HL-60/S4 treated with retinoic acid at 250 ng/mL for 4 days and 3 days (cell line): ENCODE results near the gene ATPAF2.

Experiments
- in situ Hi-C: fragments of 300-500 bp; cut with MboI; formaldehyde crosslinking; loops from 2 replicates; pipeline ENCODE4 v1.7.0; 2022; ENCODE audit warnings: low sequenced_read_pairs

ATPAF2 gene

GRCh38 chr17:18038861-18039534 lies at the start of gene ATPAF2, which contains the start of gene GID4:
TSS of gene ATPAF2 (minus strand) at chr17:18039168. CDS start at chr17:18039013, 155 bp downstream.
TSS of gene GID4 (plus strand) at chr17:18039408. CDS start at chr17:18039465, 57 bp downstream.
- in situ Hi-C loops, result loop anchor here (25.0 kb wide), 1 partner anchor 677 kb away; no protein-coding TSS in a partner anchor

DNA sequence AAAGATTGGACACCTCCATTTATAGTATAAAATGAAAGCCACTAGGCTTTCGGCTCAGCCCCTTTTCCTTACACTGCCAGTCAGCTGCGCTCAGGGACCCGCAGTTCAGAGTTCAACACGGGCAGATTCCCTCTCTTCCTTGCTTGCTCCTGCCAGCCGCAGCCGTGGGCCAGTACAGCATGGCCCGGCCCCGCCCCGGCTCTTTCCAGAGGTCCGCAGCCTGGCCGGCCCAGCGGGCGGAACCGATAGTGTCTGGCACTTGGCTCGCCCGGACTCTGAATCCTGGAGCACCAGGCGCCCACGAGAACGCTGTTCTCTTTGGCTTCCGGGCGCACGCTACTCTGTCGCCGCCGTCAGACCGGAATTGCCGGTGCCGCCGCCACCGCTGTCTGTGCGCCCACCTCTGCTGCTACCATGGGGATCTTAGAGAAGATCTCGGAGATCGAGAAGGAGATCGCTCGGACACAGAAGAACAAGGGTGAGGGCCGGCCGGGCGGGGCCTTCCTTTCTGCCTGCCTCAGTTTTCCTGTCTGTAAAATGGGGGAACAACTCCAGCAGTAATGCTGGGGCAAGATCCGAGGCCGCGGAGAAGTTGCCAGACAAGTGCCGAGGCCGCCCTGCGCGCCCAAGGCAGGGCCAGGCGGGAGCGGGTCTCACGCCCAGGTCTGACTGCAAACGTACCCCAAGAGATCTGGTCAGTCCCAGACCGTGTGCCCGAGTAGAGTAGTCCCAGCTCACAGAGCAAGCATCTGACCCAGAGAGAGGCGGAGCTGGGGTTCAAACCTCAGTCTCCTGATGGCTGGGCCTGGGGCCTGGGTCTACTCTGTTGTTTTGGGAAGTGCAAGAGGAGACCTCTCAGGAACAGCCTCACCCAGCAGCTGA lies 48.9 kb upstream of the ATPAF2 start, which contains the start of gene DRG2:
DRG2 (plus strand) TSS at position 339 of the 882 bp plus-strand sequence; CDS start at position 415, 76 bp downstream.
- in situ Hi-C loops, result no loop called here

- in situ Hi-C loops, result no loop called here
Measured at GRCh38 chr17:18084256-18084655, 45.3 kb upstream of the ATPAF2 start.

GRCh38 chr17:18079543-18079942 lies 40.6 kb upstream of the ATPAF2 start:
- in situ Hi-C loops, result no loop called here

DNA sequence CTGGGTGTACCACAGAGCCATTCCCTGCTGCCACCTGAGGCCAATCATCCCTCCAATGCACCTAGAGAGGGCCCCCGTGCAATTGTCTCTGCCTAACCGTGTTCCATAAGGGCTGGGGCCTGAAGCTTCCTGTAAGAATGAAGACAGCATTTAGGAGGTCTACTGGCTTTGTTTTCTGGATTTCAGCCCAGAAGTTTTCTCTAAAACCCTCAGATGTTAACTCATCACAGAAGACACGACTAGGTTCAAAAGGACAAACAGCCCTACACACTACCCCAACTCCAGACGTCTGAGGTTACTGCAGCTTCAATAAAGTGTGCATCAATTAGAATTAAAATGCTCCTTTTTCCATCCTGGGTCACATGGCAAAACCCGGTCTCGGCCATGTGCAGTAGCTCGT lies 38.0 kb upstream of the ATPAF2 start:
- in situ Hi-C loops, result no loop called here

GRCh38 chr17:18074566-18075272 lies 35.8 kb upstream of the ATPAF2 start:
- in situ Hi-C loops, result no loop called here

- in situ Hi-C loops, result no loop called here
Measured at GRCh38 chr17:18071751-18072150, 32.8 kb upstream of the ATPAF2 start.

- in situ Hi-C loops, result no loop called here
Measured at GRCh38 chr17:18070861-18071340, 31.9 kb upstream of the ATPAF2 start.

DNA sequence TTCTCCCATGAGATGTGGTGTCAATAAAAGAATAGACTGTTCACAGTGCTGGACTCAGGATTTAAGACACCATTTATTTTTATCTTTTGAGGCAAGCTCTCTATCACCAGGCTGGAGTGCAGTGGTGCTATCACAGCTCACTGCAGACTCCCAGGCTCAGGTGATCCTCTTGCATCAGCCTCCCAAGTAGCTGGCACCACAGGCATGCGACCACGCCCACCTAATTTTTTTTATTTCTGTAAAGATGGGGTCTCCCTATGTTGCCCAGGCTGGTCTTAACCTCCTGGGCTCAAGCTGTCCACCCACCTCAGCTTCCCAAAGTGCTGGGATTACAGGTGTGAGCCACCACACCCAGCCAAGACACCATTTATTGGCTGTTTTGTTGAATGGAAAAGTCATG lies 30.1 kb upstream of the ATPAF2 start:
- in situ Hi-C loops, result no loop called here

DNA sequence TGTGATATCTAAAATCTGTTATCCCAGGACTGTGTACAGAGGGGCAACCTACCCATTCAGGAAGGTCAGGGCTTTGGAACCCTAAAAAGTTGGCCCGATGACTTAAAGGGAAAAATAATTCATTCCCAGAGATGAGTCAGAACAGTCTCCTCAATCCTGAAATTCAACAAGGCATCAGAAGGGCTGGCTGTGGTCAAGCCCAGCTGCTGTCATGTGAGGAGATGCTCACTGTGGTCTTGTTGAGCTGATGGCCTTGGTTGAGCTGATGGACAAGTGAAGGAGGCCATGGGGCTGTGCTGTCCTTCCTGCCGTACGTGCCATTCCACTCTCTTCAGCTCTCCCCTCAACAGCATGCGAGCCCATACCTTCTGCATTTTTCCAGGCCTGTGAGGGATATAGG lies 27.9 kb upstream of the ATPAF2 start:
- in situ Hi-C loops, result no loop called here

- in situ Hi-C loops, result no loop called here
Measured at GRCh38 chr17:18065546-18065945, 26.6 kb upstream of the ATPAF2 start.

DNA sequence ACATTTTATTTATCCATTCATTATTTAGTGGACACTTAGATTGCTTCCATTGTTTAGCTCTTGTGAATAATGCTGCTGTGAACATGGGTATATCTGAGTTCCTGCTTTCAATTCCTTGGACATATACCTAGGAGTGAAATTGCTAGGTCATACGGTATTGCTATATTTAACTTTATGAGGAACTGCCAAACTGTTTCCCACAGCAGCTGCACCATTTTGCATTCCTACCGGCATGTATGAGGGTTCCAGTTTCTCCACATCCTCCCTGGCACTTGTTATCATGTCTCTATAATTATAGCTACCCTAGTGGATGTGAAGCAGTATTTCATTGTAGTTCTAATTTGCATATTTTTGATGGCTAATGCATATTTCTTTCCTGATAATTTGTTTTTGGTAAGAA lies 25.1 kb upstream of the ATPAF2 start:
- in situ Hi-C loops, result no loop called here

DNA sequence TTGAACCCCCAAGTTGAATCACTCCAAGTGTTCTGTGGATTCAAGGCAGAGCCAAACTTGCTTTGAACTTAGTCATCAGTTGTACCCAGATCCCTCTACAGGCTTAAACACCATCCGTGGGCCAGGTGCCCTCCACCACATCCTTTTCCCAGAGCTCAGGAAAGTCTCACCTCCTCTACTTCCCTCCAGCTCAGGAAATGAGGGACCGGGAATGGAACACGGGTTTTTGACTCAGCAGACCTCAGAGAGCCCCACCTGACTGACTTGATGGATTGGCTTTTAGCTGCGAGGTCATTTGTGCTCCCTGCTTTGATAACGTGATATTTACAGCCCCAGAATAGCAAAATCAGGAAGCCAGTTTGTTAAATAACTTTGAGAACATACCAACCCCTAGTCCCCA lies 20.3 kb upstream of the ATPAF2 start:
- in situ Hi-C loops, result no loop called here

- in situ Hi-C loops, result no loop called here
Measured at GRCh38 chr17:18056214-18056613, 17.2 kb upstream of the ATPAF2 start.

DNA sequence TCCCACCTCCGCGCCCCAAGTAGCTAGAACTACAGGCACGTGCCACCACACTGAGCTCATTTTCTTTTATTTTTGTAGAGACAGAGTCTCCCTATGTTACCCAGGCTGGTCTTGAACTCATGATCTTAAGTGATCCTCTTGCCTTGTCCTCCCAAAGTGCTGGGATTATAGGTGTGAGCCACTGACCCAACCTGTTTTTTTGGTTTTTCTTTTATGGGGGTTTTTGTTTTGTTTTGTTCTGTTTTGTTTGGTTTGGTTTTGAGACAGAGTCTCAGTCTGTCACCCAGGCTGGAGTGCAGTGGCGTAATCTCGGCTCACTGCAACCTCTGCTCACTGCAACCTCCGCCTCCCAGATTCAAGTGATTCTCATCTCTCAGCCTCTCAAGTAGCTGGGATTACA lies 16.6 kb upstream of the ATPAF2 start:
- in situ Hi-C loops, result no loop called here

- in situ Hi-C loops, result loop anchor here (25.0 kb wide), 1 partner anchor 684 kb away; no protein-coding TSS in a partner anchor
Measured at GRCh38 chr17:18045691-18046350, 6.9 kb upstream of the ATPAF2 start.

GRCh38 chr17:18044609-18045008 lies 5.6 kb upstream of the ATPAF2 start:
- in situ Hi-C loops, result loop anchor here (25.0 kb wide), 1 partner anchor 682 kb away; no protein-coding TSS in a partner anchor

DNA sequence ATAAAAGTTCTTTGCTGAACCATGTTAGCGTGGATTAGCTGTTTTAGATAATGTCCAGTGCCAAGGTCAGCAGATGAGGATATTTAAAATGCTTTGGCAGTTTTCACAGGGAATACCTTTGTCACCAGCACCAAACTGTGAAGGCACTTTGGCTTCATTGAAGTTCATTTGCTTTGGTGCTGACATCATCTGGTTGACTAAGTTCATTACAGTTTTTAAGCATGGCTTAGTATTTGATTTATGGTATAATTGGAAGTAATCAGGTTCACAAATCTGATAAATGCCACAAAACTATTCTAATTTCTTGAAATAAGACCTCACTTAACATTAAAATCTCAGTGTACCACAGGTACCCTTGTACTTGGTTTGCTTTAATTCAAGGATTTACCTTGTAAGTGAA lies 4.5 kb upstream of the ATPAF2 start:
- in situ Hi-C loops, result loop anchor here (25.0 kb wide), 1 partner anchor 681 kb away; no protein-coding TSS in a partner anchor

- in situ Hi-C loops, result loop anchor here (25.0 kb wide), 1 partner anchor 681 kb away; no protein-coding TSS in a partner anchor
Measured at GRCh38 chr17:18042983-18043382, 4.0 kb upstream of the ATPAF2 start.

DNA sequence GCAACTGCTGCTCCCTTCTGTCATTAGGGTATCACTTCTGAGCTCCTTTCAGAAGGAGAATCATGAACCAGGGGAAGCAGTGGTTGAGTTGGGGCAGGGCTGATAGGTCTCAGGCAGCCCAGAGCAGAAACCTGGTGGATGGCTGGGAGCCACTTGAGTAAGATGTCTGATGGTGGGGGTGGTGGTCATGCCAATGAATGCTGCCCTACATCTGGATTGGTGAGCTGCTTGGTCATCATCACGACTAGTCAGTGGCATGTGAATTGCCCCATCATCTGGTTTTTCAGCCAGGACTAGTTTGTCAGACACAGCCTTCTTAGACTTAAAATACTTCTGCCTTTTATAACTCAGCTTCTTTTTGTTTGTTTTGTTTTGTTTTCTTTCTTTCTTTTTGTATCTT lies 2.8 kb upstream of the ATPAF2 start:
- in situ Hi-C loops, result loop anchor here (25.0 kb wide), 1 partner anchor 679 kb away; no protein-coding TSS in a partner anchor
